NCI-H446 treated with DMSO at 0.1 percent for 48 hours (cell line): ENCODE measurements around the gene ZNF621.

Experiments
- DNase-seq: peaks from one replicate; lab custom pipeline; 2025; lab: John Stamatoyannopoulos, UW

Gene ZNF621

GRCh38 chr3:40524568-40525285 lies at the start of gene ZNF621:
TSS of gene ZNF621 (plus strand) at chr3:40524960. CDS start at chr3:40525841, 881 bp downstream.
- peak; percentile 30 for DNase-seq

- no peak for DNase-seq
Measured at GRCh38 chr3:40476478-40477470, 48.0 kb upstream of the ZNF621 start, which contains the start of gene ZNF619. TSS of gene ZNF619 (plus strand) at chr3:40477122. CDS start at chr3:40477980, 858 bp downstream.

DNA sequence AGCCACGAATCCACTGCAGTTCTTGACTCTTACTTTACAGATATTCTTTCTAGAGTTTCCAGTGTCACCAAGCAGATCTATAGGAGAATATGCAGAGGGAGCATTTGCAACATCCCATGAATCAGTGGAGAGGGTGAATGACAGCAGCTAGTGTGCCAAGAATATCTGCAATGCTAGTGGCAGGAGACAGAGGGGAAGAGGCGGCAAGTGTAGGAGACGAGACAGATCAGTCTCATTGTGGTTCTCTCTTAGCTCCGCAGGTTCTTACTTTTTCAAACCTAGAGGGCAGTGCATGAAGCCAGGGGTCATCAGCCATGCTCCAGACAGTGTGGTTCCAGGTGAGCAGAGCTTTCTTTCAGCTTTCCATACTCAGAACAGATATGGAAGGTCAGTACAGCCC lies 47.1 kb upstream of the ZNF621 start:
- DNase-seq: no peak

GRCh38 chr3:40487172-40487571 lies 37.6 kb upstream of the ZNF621 start:
- DNase-seq: no peak

DNA sequence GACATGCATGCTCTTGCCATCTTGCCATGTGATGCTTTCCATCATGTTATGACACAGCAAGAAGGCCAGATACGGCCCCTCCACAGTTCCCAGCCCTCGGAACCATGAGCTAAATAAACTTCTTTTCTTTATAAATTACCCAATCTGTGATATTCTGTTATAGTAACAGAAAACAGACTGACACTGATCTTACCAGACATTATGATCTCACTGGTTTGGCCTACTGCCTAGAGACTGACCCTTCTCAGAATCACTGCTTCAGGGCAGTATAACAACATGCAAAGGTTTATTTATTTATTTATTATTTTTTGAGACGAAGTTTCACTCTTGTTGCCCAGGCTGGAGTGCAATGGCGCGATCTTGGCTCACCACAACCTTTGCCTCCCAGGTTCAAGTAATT lies 33.8 kb upstream of the ZNF621 start:
- DNase-seq: no peak

GRCh38 chr3:40494698-40495097 lies 30.1 kb upstream of the ZNF621 start:
- DNase-seq: no peak

- DNase-seq: no peak
Measured at GRCh38 chr3:40497288-40497687, 27.5 kb upstream of the ZNF621 start.

- DNase-seq: no peak
Measured at GRCh38 chr3:40499952-40500351, 24.8 kb upstream of the ZNF621 start.

- no peak for DNase-seq
Measured at GRCh38 chr3:40502034-40502433, 22.7 kb upstream of the ZNF621 start.

DNA sequence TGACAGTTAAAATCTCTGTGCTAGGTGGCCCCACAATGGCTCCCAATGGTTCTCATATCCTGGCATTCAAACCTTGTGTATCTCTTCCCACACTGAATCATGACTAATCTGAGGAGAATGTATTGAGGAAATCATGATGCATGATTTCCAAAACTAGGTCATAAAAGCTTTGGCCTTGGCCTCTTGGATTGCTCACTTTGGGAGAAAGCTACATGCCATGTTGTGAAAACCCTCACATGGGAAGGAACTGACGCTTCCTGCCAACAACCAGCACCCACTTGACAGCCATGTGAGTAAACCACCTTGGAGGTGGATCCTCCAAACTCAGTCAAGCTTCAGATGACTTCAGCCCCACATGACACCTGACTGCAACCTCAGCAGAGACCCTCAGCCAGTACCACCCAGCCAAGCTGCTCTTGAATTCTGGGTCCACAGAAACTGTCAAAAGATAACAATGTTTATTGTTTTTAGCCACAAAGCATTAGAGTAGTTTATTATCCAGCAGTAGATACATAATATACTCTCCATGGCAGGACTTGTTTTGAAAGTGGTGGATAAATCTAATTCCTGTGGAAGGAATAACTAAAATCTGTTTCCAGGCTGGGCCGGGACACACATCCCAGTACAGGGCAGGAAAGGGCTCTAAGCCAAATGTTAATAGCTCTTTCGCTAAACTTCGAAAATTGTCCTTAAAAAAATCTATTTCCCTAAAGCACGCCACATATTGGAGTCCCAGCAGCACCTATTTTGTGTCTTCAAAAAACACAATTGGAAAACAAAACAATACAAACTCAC lies 19.9 kb upstream of the ZNF621 start:
- no peak for DNase-seq

- peak; percentile 61 for DNase-seq
Measured at GRCh38 chr3:40505599-40506462, 18.9 kb upstream of the ZNF621 start, which contains the start of gene ZNF620. TSS of gene ZNF620 (plus strand) at chr3:40506039. CDS start at chr3:40506353, 314 bp downstream.

DNA sequence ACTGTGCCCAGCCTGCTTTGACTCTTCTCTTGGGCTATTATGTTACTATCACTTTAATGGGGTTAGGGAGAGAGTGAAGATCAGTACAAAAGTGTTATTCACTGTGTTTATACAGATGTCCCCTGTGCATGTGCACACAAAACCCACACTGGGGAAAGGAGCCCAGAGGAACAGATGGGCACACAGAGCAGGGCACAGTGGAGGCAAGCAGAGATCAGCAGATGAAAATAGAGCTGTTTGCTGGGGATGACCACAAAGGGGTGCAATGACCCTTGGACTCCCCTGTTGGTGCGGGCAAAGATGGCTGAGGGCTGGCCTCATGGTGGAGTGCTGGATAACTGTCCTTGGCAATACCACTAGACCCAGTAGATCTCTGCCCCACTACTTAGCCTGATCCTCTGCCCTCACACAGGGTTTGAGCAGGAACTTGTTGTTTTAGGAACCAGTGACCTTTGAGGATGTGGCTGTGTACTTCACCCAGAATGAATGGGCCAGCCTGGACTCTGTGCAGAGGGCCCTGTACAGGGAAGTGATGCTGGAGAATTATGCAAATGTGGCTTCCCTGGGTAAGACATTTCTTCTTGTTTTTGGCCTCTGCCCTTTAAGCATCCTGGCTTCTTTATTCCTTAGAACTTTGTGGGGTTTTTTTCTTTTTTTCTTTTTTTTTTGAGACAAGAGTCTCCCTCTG lies 13.6 kb upstream of the ZNF621 start:
- no peak for DNase-seq

GRCh38 chr3:40516201-40516600 lies 8.6 kb upstream of the ZNF621 start:
- DNase-seq: no peak

DNA sequence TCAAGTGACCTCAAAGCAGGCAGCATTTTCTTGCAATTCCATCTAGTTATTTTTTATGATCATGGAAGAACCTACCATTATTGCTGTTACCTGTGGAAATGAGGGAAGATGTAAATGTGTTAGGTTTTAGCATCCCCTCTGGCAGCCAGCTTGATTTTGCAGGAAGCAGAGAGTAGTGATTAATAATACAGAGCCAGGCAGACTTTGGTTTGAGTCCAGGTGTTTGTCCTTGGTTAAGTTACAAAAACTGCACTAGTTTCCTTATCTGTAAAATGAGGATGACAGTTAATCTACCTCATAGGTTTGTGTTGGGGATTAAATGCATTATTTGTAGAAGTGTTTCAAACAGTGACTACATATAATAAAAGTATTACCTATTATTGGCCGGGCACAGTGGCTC lies 6.7 kb upstream of the ZNF621 start:
- no peak for DNase-seq

DNA sequence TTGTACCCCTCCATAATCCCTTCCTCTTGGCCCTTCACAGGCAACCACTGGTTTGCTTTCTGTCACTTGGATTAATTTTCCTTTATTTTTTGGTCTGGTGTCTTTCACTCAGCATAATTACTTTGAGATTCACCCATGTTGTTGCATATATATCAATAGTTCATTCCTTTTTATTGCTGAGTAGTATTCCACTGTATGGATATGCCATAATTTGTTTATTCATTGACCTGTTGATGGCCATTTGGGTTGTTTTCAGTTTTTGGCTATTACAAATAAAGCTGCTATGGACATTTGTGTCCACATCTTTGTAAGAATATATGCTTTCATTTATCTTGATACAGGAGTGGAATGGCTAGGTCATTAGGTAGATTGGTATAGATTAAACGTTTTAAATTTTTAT lies 5.9 kb upstream of the ZNF621 start:
- DNase-seq: no peak

DNA sequence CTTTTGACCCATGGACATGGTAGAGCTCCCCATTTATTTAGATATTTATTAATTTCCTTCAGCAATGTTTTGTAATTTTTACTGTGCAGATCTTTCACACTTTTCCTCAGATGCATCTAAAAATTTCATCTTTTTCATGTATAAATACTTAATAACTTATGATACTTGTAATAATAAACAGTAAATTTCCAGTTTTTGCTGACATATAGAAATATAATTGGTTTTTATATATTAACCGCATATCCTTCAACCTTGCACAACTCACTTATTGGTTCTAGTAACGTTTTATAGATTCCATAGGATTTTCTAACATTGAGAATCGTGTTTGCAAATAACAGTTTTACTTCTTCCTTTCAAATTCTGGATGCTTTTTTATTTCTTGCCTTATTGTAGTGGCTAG lies 3.5 kb upstream of the ZNF621 start:
- no peak for DNase-seq

DNA sequence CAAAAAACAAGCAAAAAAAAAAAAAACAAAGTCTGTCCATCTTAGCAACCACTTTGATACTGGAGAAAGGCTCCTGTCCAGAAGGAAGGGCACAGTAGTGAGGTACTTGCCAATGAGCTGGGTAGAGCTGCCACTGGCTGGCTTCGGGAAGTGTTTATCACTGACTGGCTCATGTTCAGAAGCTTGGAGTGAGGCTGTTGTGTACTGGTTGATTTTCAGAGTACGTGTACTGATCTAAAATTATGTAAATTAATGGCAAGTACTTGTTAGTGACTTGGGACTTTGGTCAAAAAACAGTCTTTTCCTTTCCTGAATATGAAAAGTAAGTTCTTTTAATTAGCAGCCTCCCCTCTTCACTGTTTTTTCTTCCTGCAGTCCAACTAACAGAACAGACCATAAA lies 979 bp upstream of the ZNF621 start:
- DNase-seq: no peak

DNA sequence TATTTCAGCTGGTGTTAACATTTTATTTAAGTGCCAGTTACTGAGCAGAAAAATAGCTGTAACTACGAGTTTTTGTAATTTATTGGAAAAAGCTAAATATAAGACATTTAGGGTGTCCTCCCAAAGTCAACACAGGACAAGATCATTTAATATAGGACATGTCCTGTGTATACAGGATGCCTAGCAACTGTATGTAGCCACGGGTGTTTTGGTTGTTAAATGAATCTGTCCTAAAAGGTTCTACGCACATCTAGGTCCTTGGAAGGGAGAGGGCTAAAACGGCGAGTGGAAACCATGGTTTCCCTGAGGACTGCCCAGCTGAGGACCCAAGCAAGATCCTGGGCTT lies 565 bp upstream of the ZNF621 start:
- no peak for DNase-seq

GRCh38 chr3:40528426-40528825 lies 3.7 kb downstream of the ZNF621 start:
- DNase-seq: no peak

DNA sequence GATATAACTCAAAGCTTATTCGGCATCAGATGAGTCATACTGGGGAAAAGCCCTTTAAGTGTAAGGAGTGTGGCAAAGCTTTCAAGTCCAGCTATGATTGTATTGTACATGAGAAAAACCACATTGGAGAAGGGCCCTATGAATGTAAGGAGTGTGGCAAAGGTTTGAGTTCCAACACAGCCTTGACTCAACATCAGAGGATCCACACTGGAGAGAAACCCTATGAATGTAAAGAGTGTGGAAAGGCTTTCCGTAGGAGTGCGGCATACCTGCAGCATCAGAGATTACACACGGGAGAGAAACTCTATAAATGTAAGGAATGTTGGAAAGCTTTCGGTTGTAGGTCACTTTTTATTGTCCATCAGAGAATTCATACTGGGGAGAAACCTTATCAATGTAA lies 7.5 kb downstream of the ZNF621 start:
- no peak for DNase-seq

DNA sequence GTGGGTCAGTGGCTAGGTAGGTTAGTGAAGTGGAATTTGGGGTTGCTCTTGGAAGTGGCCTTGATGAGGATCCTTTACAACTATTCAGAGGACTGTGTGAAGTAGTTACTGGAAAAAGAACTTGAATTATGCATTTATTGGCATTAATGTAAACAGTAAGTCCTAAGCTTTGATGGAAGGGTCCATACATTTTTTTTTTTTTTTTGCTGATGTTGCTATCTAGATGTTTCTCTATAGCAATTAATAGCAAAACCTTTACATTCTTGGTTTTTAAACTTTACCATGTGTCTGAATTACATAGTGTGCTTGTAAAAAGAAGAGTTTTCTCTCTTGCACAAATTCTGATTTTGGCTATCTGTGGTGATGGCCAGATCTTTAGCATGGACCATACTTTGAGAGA lies 9.5 kb downstream of the ZNF621 start:
- no peak for DNase-seq
